Thoracic aorta (tissue), 2 donors: Measurements from ENCODE around the gene CDHR5. TPM values are rescaled to one million over a fixed set of nuclear protein-coding genes. Genes with fewer than 3 reads are reported as not detected.
"Not testable (repeated sequence)": the region's sequence is repeated elsewhere in the genome, so short reads cannot be mapped to it uniquely, and the experiment has no call there.

Source experiments
- ATAC-seq: fragments of 150-250 bp; one replicate; pipeline ENCODE4 v1.8.0; 2017; ENCODE audit warnings: low read depth; ENCODE audit not compliant: insufficient number of reproducible peaks, low FRiP score
- DNase-seq: peaks from one replicate; pipeline ENCODE4 v3.0.0-alpha.2; 2020; ENCODE audit warnings: low spot score
- H3K27ac ChIP-seq, 2 donors: fragments of 200-600 bp; sonication (generic); 1 replicate in 1 of 2; 2 replicates in 1 of 2; pipeline ENCODE4 v1.5.1; 2016; ENCODE audit warnings: mild to moderate bottlenecking in 2 of 2, moderate library complexity in 2 of 2
- H3K27me3 ChIP-seq: fragments of 200-600 bp; sonication (generic); replicated peaks from 2 replicates; pipeline ENCODE4 v1.6.0; 2016; ENCODE audit warnings: mild to moderate bottlenecking; ENCODE audit not compliant: insufficient read depth
- H3K36me3 ChIP-seq: fragments of 200-600 bp; sonication (generic); one replicate; pipeline ENCODE4 v1.5.1; 2016
- H3K4me1 ChIP-seq, 2 donors: fragments of 200-600 bp; sonication (generic); 1 replicate in 1 of 2; 2 replicates in 1 of 2; pipeline versions ENCODE4 v1.5.1 to v1.6.0; 2016; ENCODE audit warnings: low read depth in 2 of 2, mild to moderate bottlenecking in 1 of 2; ENCODE audit not compliant: control insufficient read depth in 1 of 2
- H3K4me3 ChIP-seq: fragments of 200-600 bp; sonication (generic); 2 replicates; pipeline ENCODE4 v1.5.1; 2016; ENCODE audit warnings: mild to moderate bottlenecking
- H3K9me3 ChIP-seq: fragments of 200-600 bp; sonication (generic); 2 replicates; pipeline ENCODE4 v1.5.1; 2016
- total RNA-seq, 2 donors: library from RNA; depleted of rRNA; stranded (reverse); fragments of >200 nt; gene quantifications; one replicate each; pipeline versions ENCODE4 v1.1.0 to v1.2.3, GENCODE V29; 2016
- TF ChIP-seq, protein P1 (sequence below): fragments of 200-600 bp; sonication (generic); IDR thresholded peaks from one replicate; pipeline ENCODE4 v1.5.1; 2019; ENCODE audit warnings: antibody characterized with exemption

CDHR5 gene
- total RNA-seq, 2 donors from 2014 or later = not detected

GRCh38 chr11:650482-650881, 25.7 kb upstream of the CDHR5 start:
- no peak for ATAC-seq

GRCh38 chr11:647672-648158, 23.0 kb upstream of the CDHR5 start:
- H3K27me3 ChIP-seq, ATAC-seq, H3K27ac ChIP-seq, H3K4me3 ChIP-seq, H3K4me1 ChIP-seq, H3K9me3 ChIP-seq, DNase-seq: not testable (repeated sequence)
- H3K36me3 ChIP-seq = peaks cover 19% of the 10 kb centered on the region

More at GRCh38 chr11:650482-650881, 25.7 kb upstream of the CDHR5 start:
- TF ChIP-seq, protein P1, sequence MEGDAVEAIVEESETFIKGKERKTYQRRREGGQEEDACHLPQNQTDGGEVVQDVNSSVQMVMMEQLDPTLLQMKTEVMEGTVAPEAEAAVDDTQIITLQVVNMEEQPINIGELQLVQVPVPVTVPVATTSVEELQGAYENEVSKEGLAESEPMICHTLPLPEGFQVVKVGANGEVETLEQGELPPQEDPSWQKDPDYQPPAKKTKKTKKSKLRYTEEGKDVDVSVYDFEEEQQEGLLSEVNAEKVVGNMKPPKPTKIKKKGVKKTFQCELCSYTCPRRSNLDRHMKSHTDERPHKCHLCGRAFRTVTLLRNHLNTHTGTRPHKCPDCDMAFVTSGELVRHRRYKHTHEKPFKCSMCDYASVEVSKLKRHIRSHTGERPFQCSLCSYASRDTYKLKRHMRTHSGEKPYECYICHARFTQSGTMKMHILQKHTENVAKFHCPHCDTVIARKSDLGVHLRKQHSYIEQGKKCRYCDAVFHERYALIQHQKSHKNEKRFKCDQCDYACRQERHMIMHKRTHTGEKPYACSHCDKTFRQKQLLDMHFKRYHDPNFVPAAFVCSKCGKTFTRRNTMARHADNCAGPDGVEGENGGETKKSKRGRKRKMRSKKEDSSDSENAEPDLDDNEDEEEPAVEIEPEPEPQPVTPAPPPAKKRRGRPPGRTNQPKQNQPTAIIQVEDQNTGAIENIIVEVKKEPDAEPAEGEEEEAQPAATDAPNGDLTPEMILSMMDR = no peak
- no peak overlapping the region for H3K27ac ChIP-seq
- no peaks in the 10 kb centered on the region for H3K9me3 ChIP-seq
- no peaks in the 10 kb centered on the region for H3K27me3 ChIP-seq
- no peak overlapping the region for H3K4me3 ChIP-seq
- peaks cover 4% of the 10 kb centered on the region for H3K36me3 ChIP-seq
- no peak for DNase-seq
- no peaks in the 10 kb centered on the region for H3K4me1 ChIP-seq

DNA sequence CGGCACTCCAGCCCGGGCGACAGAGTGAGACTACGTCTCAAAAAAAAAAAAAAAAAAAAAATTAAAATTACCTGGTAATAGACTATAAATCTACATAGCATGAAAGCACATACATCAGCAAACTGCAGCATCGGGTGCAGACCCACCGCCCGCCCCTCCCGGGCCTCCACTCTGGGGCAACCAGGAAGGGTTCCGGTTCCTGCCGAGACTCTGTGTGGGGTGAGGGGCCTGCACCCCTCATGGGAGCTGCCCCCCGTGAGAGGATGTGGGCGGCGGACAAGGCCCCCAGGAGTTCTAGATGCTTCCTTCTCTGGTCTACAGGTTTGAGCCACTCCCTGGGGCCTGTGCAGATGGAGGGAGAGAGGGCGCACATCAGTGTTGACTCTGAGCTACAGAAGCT, 21.5 kb upstream of the CDHR5 start:
- H3K4me1 ChIP-seq = no peaks in the 10 kb centered on the region
- ATAC-seq (no peak), DNase-seq (no peak)
- TF ChIP-seq, protein P1 = no peak
- H3K36me3 ChIP-seq = peaks cover 27% of the 10 kb centered on the region
- no peak overlapping the region for H3K4me3 ChIP-seq
- no peaks in the 10 kb centered on the region for H3K27me3 ChIP-seq
- H3K27ac ChIP-seq = no peak overlapping the region
- no peaks in the 10 kb centered on the region for H3K9me3 ChIP-seq

DNA sequence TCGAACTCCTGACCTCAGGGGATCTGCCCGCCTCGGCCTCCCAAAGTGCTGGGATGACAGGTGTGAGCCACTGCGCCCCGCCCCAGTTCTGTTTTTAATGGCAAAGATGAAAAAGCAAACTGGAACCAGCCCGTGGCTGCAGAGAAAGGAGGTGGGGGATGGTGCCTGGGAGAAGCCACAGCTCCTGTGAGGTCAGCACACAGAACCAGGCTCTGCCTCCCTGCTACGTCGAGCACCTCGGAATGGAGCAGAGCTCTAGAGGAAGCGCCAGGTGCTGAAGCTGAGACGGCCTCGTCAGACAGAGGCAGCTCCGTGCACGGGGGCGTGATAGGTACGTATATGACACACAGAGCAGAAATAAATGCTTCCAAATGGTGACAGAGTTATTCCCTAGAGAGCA, 20.8 kb upstream of the CDHR5 start:
- Histone ChIP-seq H3K36me3 (peaks cover 26% of the 10 kb centered on the region), H3K4me1 (no peaks in the 10 kb centered on the region), H3K27ac (no peak overlapping the region), H3K4me3 (no peak overlapping the region), H3K27me3 (no peaks in the 10 kb centered on the region), H3K9me3 (no peaks in the 10 kb centered on the region)
- DNase-seq = no peak
- ATAC-seq = no peak
- TF ChIP-seq, protein P1 = no peak

GRCh38 chr11:643849-644738, 19.3 kb upstream of the CDHR5 start:
- Histone ChIP-seq H3K27me3 (no peaks in the 10 kb centered on the region), H3K9me3 (no peaks in the 10 kb centered on the region), H3K27ac (no peak overlapping the region), H3K4me3 (no peak overlapping the region), H3K4me1 (no peaks in the 10 kb centered on the region), H3K36me3 (peaks cover 26% of the 10 kb centered on the region)
- no peak for DNase-seq
- TF ChIP-seq, protein P1 = no peak
- ATAC-seq = no peak
